Adrenal gland (tissue), 5 donors: ENCODE results near the gene ARL15.

Experiments
- POLR2A ChIP-seq, 2 donors: fragments of 450-650 bp; IDR thresholded peaks; one replicate each; pipeline ENCODE4 v1.6.1; 2017; ENCODE audit warnings: antibody characterized with exemption in 2 of 2, mild to moderate bottlenecking in 2 of 2, moderate library complexity in 1 of 2
- TF ChIP-seq, protein P1 (sequence below), 6 experiments: fragments of 450-650 bp in 4 of 6; fragments of 200-600 bp in 2 of 6; sonication (generic) in 1 of 6; IDR thresholded peaks; 1 replicate in 5 of 6; 2 replicates in 1 of 6; pipeline versions ENCODE4 v1.5.1 to v1.8.0; 2016 to 2021; ENCODE audit warnings: antibody characterized with exemption in 6 of 6, mild to moderate bottlenecking in 2 of 6, moderate library complexity in 1 of 6
- donor health status: DM: no; HTN: no; CAD: no.

DNA sequence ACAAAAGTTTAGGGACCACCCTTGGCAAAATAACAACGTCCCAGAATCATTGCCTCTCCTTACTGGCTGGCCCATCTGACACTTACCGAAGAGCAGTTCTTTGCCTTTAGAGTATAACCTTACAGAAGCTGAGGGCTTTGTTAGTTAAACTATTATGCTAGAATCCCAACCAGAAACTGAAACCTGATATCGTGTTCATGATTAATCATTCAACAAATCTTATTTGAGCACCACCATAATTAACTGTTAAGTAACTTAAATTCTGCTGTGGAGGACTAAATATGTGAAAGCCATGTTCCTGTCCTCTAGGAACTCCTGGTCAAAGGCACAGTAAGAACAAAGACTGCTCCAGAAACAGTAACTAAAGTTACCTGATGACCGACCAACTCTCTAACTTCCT is 104.9 kb downstream of the ARL15 start:
- no peak for TF ChIP-seq POLR2A (IDR thresholded peaks at IDR 0.05)
- TF ChIP-seq, protein P1, sequence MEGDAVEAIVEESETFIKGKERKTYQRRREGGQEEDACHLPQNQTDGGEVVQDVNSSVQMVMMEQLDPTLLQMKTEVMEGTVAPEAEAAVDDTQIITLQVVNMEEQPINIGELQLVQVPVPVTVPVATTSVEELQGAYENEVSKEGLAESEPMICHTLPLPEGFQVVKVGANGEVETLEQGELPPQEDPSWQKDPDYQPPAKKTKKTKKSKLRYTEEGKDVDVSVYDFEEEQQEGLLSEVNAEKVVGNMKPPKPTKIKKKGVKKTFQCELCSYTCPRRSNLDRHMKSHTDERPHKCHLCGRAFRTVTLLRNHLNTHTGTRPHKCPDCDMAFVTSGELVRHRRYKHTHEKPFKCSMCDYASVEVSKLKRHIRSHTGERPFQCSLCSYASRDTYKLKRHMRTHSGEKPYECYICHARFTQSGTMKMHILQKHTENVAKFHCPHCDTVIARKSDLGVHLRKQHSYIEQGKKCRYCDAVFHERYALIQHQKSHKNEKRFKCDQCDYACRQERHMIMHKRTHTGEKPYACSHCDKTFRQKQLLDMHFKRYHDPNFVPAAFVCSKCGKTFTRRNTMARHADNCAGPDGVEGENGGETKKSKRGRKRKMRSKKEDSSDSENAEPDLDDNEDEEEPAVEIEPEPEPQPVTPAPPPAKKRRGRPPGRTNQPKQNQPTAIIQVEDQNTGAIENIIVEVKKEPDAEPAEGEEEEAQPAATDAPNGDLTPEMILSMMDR (IDR thresholded peaks at IDR 0.05): no peak
